ENCODE data around the gene FLVCR1.

DNA sequence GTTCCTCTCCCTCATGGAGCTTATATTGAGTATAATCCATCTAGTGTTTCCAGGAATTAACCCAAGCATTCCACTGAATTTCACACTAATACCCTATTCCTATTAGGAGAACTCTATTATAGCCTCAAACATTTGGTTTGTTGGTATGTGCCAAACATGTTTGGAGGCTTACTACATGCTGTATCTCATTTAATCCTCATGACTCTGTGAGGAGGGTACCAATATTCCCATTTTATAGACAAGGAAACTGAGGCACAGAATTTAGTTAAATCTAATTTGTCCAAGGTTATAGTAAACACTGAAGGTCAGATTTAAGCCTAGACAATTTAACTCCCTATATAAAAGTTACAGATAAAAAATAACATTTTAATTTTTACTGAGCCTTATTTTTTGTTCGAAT, 9.1 kb downstream of the FLVCR1 start:
- TF ChIP-seq, protein P1, sequence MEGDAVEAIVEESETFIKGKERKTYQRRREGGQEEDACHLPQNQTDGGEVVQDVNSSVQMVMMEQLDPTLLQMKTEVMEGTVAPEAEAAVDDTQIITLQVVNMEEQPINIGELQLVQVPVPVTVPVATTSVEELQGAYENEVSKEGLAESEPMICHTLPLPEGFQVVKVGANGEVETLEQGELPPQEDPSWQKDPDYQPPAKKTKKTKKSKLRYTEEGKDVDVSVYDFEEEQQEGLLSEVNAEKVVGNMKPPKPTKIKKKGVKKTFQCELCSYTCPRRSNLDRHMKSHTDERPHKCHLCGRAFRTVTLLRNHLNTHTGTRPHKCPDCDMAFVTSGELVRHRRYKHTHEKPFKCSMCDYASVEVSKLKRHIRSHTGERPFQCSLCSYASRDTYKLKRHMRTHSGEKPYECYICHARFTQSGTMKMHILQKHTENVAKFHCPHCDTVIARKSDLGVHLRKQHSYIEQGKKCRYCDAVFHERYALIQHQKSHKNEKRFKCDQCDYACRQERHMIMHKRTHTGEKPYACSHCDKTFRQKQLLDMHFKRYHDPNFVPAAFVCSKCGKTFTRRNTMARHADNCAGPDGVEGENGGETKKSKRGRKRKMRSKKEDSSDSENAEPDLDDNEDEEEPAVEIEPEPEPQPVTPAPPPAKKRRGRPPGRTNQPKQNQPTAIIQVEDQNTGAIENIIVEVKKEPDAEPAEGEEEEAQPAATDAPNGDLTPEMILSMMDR (IDR thresholded peaks at IDR 0.05) = no peak
- TF ChIP-seq POLR2A (IDR thresholded peaks at IDR 0.05) = no peak

All from lower leg skin (tissue), 3 donors.